HG03064 (cell line): ENCODE data around the gene UGGT1.

ENCODE experiments used
- ATAC-seq: cut with Tn5 transposase; IDR thresholded peaks from one replicate; pipeline ENCODE4 v1.9.1; 2021; ENCODE audit warnings: low read depth; ENCODE audit not compliant: unreplicated experiment

UGGT1 gene

DNA sequence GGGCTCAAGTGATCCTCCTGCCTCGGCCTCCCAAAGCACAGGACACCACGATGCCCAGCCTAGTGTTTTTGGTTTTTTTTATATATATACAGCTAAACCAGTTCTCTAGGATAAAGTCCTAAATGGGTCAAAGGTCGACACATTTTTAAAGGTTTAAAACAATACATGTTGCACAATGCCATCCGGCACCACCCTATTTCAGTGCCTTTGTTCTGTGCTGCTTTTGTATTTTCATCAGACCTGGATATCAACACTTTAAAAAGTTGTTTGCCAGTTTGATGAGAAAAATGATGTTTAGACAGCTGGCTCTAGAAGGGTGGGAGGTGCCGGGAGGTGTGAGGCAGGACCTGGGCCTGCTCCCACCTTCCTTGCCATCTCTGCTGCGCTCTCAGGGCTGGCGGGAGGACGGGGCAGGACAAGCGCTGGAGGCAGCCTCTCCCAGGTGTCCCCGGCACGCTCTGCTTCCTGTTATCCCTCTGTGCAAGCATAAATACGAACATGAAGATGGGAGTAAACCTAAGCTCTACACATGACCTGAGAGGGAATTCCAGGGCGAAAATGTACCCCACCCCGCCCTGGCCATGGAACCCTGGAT lies 124.0 kb downstream of the UGGT1 start:
- ATAC-seq = no peak

DNA sequence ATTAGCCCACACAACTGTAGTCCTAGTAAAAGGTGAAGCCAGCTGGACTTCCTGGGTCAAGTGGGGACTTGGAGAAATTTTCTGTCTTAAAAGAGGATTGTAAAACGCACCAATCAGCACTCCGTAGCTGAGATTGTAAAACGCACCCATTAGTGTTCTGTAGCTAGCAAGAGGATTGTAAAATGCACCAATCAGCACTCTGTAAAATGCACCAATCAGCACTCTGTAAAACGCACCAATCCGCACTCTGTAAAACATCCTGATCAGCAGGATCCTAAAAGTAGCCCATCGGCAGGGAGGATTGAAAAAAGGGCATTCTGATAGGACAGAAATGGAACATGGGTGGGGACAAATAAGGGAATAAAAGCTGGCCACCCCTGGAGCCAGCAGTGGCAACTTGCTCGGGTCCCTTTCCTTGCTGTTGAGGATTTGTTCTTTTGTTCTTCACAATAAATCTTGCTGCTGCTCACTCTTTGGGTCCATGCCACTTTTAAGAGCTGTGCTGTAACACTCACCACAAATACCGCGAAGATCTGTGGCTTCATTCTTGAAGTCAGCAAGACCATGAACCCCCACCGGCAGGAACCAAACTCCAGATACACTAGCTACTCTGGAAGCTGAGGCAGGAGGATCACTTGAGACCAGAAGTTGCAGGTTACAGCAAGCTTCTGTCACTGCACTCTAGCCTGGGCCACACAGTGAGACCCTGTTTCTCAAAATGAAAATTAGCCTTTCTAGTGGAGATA lies 125.1 kb downstream of the UGGT1 start:
- no peak for ATAC-seq

DNA sequence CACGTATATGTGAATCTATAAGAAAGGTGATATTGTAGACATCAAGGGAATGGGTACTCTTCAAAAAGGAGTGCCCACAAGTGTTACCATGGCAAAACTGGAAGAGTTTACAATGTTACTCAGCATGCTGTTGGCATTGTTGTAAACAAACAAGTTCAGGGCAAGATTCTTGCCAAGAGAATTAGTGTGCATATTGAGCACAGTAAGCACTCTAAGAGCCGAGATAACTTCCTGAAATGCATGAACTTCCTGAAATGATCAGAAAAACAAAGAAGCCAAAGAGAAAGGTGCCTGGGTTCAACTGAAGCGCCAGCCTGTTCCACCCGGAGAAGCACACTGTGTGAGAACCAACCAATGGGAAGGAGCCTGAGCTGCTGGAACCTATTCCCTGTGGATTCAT lies 126.7 kb downstream of the UGGT1 start:
- ATAC-seq = no peak

DNA sequence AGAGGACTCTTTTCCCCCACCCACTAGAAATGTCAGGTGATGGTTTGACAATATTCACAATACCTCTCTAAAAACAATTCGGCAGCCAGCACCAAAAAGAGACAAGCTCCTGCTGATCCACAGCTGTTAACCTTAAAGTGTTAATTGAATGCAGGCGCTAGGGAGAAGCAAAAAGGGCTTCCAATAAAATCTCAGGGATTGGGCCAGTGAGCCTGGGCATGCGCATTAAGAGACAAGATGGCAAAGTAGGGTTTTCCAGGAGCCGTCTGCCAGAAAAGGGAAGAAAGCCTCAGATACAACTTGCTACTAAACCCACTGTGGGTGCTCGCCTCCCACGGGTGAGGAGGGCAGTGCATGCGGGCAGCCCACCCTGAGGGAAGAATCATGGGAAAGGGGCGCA lies 128.9 kb downstream of the UGGT1 start:
- no peak for ATAC-seq

DNA sequence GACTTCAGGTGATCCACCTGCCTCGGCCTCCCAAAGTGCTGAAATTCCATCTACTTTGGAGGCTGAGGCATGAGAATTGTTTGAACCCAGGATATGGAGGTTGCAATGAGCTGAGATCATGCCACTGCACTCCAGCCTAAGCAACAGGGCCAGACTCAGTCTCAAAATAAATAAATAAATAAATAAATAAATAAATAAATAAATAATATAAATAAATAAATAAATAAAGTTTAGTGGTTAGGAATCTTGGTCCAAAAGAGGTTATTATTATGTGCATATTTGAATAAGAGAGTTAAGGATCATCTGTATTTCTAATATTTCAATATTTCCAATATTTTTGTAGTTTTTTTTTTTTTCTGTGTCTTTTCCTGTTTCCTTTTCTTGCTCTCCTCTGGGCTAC lies 136.9 kb downstream of the UGGT1 start:
- no peak for ATAC-seq

DNA sequence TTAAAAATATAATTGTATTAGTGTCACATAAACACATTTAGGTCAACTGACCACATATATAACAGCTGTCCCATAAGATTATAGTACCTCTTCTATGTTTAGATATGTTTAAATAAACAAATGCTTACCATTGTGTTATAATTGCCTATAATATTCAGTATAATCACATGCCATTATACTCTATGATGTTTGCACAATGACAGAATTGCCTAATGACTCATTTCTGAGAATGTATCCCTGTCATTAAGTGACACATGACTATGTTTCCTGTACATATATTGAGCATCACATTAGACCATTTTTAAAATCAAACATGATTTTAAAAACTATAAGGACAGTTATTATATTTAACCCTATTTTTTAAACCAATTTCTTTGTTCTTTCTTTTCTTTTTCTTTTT lies 137.9 kb downstream of the UGGT1 start:
- no peak for ATAC-seq

DNA sequence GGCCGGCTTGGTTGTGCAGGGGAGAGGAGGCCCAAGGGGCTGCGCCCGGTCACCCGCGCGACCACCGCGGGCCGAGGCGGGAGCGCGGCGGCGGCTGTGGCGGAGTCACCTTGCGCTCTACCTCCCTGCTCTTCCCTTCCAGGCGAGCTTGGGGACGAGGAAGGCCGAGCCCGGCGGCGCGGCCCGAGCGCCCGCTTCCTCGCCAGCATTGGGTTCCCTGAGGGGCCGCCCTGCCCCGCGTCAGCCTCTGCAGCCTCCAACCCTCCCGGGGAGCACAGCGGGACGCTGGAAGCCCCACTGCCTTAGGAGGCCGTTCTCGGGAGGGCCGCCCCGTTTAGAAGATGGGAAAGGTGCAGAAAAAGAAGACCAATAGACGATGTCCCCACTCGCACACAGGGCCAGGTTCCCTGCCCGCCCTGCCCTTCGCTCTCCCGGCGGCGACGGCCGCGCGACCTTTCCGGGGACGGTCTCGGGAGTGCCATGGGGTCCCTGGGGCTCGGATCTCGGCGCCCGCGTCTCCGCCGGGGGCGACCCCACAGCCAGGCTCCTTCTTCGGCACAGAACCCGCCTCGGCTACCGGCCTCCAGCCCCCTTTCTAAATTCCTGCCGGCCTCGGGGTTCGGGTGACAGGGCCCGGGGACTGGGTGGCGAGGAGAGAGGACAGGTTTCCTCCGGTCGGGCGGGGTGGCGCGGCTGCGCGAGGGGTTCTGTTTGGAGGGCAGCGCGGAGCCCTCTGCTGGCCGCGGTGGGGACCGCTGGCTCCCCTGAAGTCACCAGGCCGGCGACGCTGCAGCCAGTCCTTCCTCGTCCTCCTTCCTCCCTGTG lies 142.2 kb downstream of the UGGT1 start:
- peak; percentile 99 for ATAC-seq

DNA sequence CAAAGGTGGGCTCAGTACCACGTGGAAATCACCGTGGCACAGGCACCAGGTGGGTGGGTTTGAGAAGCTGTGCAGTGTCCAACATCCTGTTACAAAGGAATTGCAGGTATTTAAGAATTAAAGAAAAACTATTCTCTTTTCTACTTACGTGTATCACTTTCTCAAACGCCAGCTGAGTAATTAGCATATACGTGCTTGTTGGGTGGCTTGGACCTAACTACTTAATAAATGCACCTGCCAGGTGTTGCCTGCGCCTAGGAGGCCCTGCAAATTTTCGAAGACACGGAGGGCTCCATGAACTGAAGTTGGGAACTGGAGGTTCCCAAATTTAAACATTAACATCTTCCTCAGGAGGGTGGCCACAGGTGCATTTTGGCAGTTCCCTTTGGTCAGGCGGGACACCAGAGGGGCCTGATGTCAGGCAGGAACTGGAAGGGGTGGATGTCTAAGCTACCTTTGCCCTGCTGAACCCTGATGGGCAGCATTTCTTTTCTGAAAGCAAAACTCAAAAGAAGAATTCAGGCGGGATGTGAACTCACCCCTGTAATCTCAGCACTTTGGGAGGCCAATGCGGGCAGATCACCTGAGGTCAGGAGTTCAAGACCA lies 142.9 kb downstream of the UGGT1 start:
- no peak for ATAC-seq

DNA sequence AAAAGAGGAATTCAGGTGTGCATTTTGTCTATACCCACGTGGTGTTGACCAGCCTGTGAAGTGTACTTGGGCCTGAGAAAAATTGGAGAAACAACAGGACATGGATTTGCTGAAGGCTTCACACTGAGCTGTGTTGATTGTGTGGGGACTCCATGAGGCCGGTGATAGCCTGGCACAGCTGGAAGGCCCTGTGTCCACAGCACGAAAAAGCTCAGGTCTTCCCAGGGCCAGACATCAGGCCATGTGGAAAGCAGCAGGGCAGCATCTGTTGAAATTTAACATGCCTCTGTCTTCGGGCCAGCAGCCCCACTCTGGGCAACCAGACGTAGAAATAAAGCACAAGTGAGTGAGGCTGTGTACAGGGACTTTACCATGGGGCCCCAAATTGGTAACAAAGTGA lies 143.6 kb downstream of the UGGT1 start:
- no peak for ATAC-seq

DNA sequence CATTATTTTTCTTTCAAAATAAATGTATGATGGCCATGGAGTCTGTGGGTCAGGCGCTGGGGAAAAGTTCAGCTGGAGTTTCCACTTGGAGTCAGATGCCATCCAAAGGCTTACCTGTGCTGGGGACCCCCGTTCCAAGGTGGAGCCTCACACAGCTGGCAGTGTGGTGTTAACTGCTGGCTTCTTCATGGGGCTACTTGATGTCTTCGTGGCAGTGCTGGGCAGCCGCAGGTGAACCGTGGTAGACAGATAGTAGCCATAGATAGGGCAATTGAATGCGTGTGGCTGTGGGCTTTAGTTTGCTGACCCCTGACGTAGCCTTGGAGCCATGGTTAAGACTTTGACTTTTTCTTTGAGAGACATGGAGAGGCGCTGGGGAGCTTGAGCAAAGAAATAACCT lies 144.6 kb downstream of the UGGT1 start:
- no peak for ATAC-seq

DNA sequence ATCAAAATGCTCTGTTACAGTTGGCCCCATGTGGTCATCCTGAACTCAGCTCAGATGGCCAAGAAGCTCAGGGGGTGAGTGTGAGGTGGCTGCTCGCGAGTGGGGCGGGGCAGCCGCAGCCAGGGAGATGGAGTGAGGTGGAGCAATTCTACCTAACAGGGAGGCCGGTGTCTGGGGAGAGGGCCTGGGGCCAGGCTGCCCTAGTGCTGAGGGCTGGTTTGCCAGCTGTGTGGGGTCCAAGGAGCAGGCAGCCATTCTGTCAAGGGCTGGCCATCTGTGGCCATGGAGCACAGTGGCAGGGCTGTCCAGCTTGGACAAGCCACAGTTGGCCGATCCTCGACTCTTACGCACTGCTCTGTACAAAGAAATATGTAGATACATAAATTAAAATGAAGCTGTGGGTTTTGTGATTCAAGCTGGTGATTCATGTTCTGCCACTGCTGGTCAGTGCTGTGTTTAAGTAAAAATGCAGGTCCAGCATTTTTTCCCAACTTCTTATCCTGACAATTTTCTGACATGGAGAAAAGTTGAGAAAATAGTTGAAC lies 145.6 kb downstream of the UGGT1 start:
- ATAC-seq = no peak

DNA sequence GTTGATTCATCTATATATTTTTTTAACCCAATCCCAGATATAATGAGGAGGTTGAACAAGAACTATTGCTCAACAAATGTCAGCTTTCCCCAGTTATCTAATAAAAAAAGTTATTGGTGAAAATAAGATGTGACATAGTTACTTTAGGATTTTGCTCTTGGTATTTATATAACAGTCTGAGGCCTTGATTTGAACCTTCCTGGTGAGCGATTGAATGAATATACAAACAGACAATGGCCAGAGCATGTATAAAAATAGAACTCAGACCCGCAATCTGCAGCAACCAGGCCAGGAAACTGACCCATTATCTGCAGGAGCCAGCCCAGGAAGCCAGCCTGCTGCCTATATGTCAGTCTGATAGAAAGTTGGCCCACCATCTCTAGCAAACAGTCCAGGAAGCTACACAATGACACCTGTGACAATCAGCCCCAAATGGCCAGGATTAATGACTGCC lies 146.1 kb downstream of the UGGT1 start:
- ATAC-seq = no peak

DNA sequence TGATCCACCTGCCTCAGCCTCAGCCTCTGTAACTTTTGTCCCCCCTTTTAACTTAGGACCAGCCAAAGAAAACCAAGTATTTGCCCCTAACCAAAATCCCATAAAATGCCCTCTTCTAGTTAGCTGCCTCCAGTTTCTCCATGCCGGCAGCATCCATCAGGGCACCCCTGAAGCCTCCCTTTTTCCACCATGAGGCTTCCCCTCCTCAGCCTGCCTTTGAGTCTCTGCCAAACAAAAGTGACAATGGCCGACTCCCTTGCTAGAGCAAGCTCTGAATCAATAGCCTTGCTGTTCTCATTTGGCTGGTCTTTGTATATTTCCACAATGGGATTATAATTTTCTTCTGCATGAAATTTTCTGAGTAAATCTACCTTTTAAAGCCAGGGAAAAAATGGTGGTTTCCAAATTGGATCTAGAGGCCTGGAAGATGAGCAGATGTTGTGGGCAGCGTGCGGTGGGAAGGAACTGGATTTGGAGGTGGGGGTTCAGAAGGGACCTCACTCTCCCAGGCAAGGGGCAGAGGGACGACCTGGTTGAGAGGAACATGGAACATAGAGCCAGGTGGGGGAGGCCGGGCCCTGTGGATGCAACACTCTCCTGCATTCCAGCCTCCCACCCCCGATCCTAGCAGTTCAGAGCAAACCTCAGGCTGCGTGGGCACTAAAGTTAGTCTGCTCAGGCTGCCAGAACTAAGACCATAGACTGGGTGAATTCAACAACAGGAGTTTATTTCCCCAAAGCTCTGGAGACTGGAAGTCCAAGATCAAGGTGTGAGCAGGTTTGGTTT lies 147.1 kb downstream of the UGGT1 start:
- no peak for ATAC-seq

DNA sequence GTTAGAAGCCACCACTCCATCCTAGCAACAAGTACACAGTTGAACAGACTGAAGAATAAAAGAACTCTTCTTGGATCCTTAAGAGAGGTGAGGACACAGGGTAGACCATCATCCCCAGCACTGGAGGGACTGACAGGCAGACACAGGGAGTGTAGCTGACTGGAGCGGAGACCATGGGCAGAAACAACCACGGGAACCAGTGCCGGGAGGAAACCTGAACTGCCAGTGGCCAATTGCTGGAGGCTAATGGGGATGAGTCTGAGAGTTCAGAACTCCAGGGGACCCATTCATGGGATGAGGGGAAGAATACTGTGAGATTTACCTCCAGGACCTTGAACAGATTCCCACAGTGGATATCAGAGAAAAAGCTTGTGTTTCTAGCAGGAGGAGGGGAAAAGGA lies 150.9 kb downstream of the UGGT1 start:
- no peak for ATAC-seq
